ENCODE results near the gene HELZ2.

The HELZ2 gene

DNA sequence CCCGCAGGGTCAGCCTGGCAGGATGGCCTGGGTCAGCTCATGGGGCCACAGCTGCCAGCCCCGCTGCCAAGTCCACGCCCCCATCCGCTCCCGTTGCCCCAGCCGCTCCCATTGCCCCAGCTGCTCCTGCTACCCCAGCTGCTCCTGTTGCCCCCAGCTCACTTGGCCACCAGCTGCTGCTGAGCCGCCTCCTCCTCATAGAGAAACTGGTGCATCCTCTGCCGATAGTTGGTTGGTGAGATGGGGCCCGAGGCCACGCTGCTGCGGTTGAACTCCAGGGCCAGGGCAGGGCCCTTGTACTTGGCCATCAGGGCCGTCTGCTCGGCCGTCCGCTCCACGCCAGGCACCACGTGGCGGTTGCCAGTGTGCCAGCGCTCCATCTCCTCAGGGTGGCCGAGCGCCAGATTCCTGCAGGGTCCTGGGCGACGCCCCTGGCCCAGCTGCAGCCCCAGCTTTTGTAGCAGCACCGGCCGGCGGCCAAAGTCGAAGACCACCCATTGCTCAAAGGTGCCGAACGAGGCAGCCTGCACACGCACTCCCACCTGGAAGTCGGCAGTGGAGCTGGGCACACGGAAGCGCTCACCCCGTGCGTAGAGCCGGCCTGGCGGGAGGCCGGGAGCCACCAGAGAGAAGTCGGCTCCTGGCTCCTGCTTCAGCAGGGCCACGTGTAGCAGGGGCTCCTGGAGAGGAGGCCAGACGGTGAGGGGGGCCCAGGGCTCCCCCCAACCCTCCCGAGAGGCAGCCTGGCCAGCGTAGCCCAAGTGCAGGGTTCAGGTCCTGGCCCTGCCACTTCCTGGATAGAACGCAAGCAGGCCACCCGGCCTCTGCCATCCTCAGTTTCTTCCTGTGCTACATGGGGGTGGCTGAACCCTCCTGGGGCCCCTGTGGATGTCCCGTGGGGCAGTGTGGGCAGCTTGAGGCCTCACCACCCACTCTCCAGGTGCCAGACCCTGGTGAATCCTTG is 4.8 kb downstream of the HELZ2 start:
- TF ChIP-seq POLR2AphosphoS5 (IDR thresholded peaks at IDR 0.05; ENCODE audit: low read depth) (no peak), GABPA (IDR thresholded peaks at IDR 0.05; ENCODE audit: low read depth) (no peak), SPI1 (IDR thresholded peaks at IDR 0.05; ENCODE audit: borderline replicate concordance, low read depth) (no peak)
- TF ChIP-seq, protein P1, sequence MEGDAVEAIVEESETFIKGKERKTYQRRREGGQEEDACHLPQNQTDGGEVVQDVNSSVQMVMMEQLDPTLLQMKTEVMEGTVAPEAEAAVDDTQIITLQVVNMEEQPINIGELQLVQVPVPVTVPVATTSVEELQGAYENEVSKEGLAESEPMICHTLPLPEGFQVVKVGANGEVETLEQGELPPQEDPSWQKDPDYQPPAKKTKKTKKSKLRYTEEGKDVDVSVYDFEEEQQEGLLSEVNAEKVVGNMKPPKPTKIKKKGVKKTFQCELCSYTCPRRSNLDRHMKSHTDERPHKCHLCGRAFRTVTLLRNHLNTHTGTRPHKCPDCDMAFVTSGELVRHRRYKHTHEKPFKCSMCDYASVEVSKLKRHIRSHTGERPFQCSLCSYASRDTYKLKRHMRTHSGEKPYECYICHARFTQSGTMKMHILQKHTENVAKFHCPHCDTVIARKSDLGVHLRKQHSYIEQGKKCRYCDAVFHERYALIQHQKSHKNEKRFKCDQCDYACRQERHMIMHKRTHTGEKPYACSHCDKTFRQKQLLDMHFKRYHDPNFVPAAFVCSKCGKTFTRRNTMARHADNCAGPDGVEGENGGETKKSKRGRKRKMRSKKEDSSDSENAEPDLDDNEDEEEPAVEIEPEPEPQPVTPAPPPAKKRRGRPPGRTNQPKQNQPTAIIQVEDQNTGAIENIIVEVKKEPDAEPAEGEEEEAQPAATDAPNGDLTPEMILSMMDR (IDR thresholded peaks at IDR 0.05; ENCODE audit: insufficient read depth, low read length) = no peak
- TF ChIP-seq, protein P2, sequence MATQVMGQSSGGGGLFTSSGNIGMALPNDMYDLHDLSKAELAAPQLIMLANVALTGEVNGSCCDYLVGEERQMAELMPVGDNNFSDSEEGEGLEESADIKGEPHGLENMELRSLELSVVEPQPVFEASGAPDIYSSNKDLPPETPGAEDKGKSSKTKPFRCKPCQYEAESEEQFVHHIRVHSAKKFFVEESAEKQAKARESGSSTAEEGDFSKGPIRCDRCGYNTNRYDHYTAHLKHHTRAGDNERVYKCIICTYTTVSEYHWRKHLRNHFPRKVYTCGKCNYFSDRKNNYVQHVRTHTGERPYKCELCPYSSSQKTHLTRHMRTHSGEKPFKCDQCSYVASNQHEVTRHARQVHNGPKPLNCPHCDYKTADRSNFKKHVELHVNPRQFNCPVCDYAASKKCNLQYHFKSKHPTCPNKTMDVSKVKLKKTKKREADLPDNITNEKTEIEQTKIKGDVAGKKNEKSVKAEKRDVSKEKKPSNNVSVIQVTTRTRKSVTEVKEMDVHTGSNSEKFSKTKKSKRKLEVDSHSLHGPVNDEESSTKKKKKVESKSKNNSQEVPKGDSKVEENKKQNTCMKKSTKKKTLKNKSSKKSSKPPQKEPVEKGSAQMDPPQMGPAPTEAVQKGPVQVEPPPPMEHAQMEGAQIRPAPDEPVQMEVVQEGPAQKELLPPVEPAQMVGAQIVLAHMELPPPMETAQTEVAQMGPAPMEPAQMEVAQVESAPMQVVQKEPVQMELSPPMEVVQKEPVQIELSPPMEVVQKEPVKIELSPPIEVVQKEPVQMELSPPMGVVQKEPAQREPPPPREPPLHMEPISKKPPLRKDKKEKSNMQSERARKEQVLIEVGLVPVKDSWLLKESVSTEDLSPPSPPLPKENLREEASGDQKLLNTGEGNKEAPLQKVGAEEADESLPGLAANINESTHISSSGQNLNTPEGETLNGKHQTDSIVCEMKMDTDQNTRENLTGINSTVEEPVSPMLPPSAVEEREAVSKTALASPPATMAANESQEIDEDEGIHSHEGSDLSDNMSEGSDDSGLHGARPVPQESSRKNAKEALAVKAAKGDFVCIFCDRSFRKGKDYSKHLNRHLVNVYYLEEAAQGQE (IDR thresholded peaks at IDR 0.05; ENCODE audit: insufficient replicate concordance, low read depth) = no peak
- DNase-seq (ENCODE audit: low read depth in 1 of 2, low spot score in 1 of 2) = peak in 1 of 2 experiments; percentile 32
- Histone ChIP-seq H3K27ac (replicated peaks) (no peak overlapping the region), H3K27me3 (ENCODE audit: insufficient read depth, poor library complexity, severe bottlenecking) (peaks cover 47% of the 10 kb centered on the region), H3K4me3 (replicated peaks; ENCODE audit: insufficient read depth, low read length) (no peak overlapping the region)

DNA sequence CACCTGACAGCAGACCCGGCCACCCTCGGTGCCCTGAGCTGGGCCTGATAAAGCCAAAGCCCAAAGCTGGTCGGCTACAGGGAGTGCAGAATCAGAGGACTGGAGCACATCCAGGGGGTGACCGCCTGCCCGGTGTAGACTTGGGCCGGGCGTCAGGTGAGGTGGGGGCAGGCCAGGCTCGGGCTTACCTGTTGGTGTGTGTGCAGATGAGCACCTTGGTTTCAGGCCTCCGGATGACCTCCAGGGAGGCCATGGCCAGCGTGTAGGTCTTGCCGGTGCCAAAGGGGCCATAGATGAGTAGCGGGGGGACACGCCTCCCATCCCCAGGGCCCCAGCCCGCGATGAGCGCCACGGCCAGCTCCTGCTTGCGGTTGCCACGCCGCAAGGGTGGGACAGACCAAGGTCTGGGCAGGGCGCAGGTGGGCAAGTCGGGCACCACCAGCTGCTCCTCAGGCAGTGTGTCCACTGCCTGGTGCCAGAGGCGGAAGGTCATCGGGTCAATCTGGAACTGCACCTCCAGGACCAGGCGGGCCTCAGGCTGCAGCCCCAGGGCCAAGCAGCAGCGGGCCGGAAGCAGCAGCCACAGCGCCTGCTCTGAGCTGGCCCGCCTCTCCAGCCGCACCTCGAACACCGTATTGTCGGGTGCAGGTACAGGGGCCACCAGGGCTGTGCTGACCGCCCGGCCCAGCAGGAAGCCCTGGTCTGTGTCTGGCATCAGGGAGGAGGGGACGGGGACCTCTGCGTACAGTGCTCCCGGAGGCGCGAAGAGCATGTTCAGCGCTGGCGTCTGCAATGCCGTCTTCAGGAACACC is 5.7 kb downstream of the HELZ2 start:
- Histone ChIP-seq H3K27ac (replicated peaks) (no peak overlapping the region; the same call in 1 of the 2 replicates), H3K27me3 (ENCODE audit: insufficient read depth, poor library complexity, severe bottlenecking) (peaks cover 42% of the 10 kb centered on the region), H3K4me3 (replicated peaks; ENCODE audit: insufficient read depth, low read length) (no peak overlapping the region; the same call in 1 of the 2 replicates)
- no peak for TF ChIP-seq GABPA (IDR thresholded peaks at IDR 0.05; ENCODE audit: low read depth)
- TF ChIP-seq, protein P1 (IDR thresholded peaks at IDR 0.05; ENCODE audit: insufficient read depth, low read length) = no peak
- no peak for DNase-seq (ENCODE audit: low read depth in 1 of 2, low spot score in 1 of 2)

DNA sequence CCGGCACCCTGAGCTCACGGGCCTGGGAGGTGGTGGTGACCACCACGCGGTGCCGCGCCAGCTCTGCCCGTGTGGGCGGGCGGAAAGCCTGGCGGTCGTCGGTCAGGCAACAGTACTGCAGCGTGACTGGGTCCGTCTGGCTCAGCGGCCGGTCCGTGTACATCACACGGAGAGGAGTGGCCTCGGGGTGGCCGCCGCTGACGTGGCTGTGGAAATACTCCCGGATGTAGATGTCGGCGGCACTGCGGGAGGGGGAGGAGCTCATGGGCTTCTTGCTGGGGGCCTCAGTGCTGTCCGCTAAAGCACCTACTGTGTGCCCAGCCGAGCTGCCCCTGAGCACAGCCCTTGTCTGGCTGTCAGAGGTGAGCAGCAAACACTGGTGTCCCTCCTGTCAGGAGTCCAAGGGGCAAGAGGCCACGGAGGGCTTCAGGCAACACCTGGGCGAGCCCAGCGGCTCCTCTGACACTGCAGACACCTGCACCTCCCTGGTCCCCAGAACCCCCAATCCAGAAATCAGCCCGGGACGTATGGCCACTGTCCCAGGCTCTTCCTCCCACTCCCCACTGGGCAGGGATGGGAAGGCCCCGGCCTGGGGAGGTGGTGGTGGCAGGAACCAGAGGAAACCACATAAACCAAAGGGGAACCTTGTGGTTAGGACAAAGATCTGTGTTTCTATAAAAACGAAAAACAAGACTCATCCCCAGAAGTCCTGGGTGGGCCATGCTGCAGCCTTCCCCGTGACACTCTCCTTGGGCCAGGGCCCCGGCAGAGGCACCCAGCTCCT is 6.5 kb downstream of the HELZ2 start:
- peak overlapping the region; percentile 15 for H3K27ac ChIP-seq (replicated peaks)
- peaks cover 34% of the 10 kb centered on the region for H3K27me3 ChIP-seq (ENCODE audit: insufficient read depth, poor library complexity, severe bottlenecking)
- peak in 1 of 2 experiments; percentile 80 for DNase-seq (ENCODE audit: low read depth in 1 of 2, low spot score in 1 of 2)
- H3K4me3 ChIP-seq (replicated peaks; ENCODE audit: insufficient read depth, low read length) = no peak overlapping the region
- TF ChIP-seq GABPA (IDR thresholded peaks at IDR 0.05; ENCODE audit: low read depth) = no peak
- TF ChIP-seq SPI1 (IDR thresholded peaks at IDR 0.05; ENCODE audit: borderline replicate concordance, low read depth) = peak; percentile 35; the same call in 1 of the 2 replicates
- TF ChIP-seq, protein P1 (IDR thresholded peaks at IDR 0.05; ENCODE audit: insufficient read depth, low read length) = no peak
- peak; percentile 90 for TF ChIP-seq POLR2AphosphoS5 (IDR thresholded peaks at IDR 0.05; ENCODE audit: low read depth)
- TF ChIP-seq, protein P2 (IDR thresholded peaks at IDR 0.05; ENCODE audit: insufficient replicate concordance, low read depth) = no peak
